NCI-H2171 (cell line): ENCODE measurements around the gene PAPOLA.
"Not testable (repeated sequence)": the region's sequence is repeated elsewhere in the genome, so short reads cannot be mapped to it uniquely, and the experiment has no call there.

Experiments
- DNase-seq: peaks from one replicate; lab custom pipeline; 2025; lab: John Stamatoyannopoulos, UW

Gene PAPOLA

GRCh38 chr14:96502621-96503305, 581 bp downstream of the PAPOLA start:
- DNase-seq = peak; percentile 59

- no peak for DNase-seq
Measured at GRCh38 chr14:96503306-96503679, 1.1 kb downstream of the PAPOLA start.

- not testable (repeated sequence) for DNase-seq
Measured at GRCh38 chr14:96504353-96504752, 2.2 kb downstream of the PAPOLA start.

GRCh38 chr14:96507723-96508122, 5.5 kb downstream of the PAPOLA start:
- no peak for DNase-seq

GRCh38 chr14:96508900-96509299, 6.7 kb downstream of the PAPOLA start:
- DNase-seq = no peak

GRCh38 chr14:96509457-96510090, 7.4 kb downstream of the PAPOLA start:
- no peak for DNase-seq

- no peak for DNase-seq
Measured at GRCh38 chr14:96511146-96511545, 9.0 kb downstream of the PAPOLA start.

GRCh38 chr14:96511667-96512066, 9.5 kb downstream of the PAPOLA start:
- DNase-seq = no peak

- DNase-seq = no peak
Measured at GRCh38 chr14:96512122-96512521, 9.9 kb downstream of the PAPOLA start.

- DNase-seq = no peak
Measured at GRCh38 chr14:96512602-96513397, 10.6 kb downstream of the PAPOLA start.

GRCh38 chr14:96514694-96515093, 12.5 kb downstream of the PAPOLA start:
- no peak for DNase-seq

GRCh38 chr14:96515731-96516130, 13.5 kb downstream of the PAPOLA start:
- DNase-seq = no peak

GRCh38 chr14:96516351-96516750, 14.2 kb downstream of the PAPOLA start:
- DNase-seq = no peak

GRCh38 chr14:96519970-96520369, 17.8 kb downstream of the PAPOLA start:
- no peak for DNase-seq

GRCh38 chr14:96525452-96525851, 23.3 kb downstream of the PAPOLA start:
- no peak for DNase-seq

- DNase-seq = no peak
Measured at GRCh38 chr14:96532632-96533031, 30.4 kb downstream of the PAPOLA start.

- no peak for DNase-seq
Measured at GRCh38 chr14:96536807-96537206, 34.6 kb downstream of the PAPOLA start.

- DNase-seq = no peak
Measured at GRCh38 chr14:96538097-96538989, 36.2 kb downstream of the PAPOLA start.

- no peak for DNase-seq
Measured at GRCh38 chr14:96538990-96539317, 36.8 kb downstream of the PAPOLA start.

- DNase-seq = no peak
Measured at GRCh38 chr14:96554315-96554910, 52.2 kb downstream of the PAPOLA start.

GRCh38 chr14:96559571-96559970, 57.4 kb downstream of the PAPOLA start:
- no peak for DNase-seq

GRCh38 chr14:96564389-96564788, 62.2 kb downstream of the PAPOLA start:
- DNase-seq = no peak
